OCI-LY3 (cell line): ENCODE data around the gene SH3BGRL.

ENCODE experiments used
- H2AFZ ChIP-seq: fragments of 200-600, 300-600 bp; shearing (Covaris generic); 2 replicates; pipeline ENCODE4 v1.6.0; 2014; ENCODE audit warnings: antibody characterized with exemption, low read depth, low read length
- H3K27ac ChIP-seq: fragments of 200-600, 300-600 bp; sonication (generic); 2 replicates; pipeline ENCODE4 v1.5.1; 2014; ENCODE audit warnings: mild to moderate bottlenecking, low read length, moderate library complexity, mixed read lengths
- H3K27me3 ChIP-seq: fragments of 200-600, 300-600 bp; sonication (generic); 2 replicates; pipeline ENCODE4 v1.6.1; 2014; ENCODE audit warnings: low read depth, low read length, mixed read lengths
- H3K36me3 ChIP-seq: fragments of 200-600, 300-600 bp; sonication (generic); replicated peaks from 2 replicates; pipeline ENCODE3; 2014; ENCODE audit warnings: low read depth, low read length, mixed read lengths
- H3K4me1 ChIP-seq: fragments of 300-600, 200-600 bp; sonication (generic); 2 replicates; pipeline ENCODE4 v1.6.1; 2014; ENCODE audit warnings: low read length, mixed read lengths
- H3K4me2 ChIP-seq: fragments of 200-600, 300-600 bp; sonication (generic); 2 replicates; pipeline ENCODE4 v1.6.1; 2014; ENCODE audit warnings: low read length, mixed read lengths
- H3K4me3 ChIP-seq: fragments of 300-600, 200-600 bp; sonication (generic); 2 replicates; pipeline ENCODE4 v1.5.1; 2014; ENCODE audit warnings: antibody characterized with exemption, mild to moderate bottlenecking, low read length, moderate library complexity
- H3K79me2 ChIP-seq: fragments of 300-600, 200-600 bp; shearing (Covaris generic); 2 replicates; pipeline ENCODE4 v1.6.1; 2014; ENCODE audit warnings: mild to moderate bottlenecking, low read length, mixed read lengths
- H3K9ac ChIP-seq: fragments of 300-600, 200-600 bp; shearing (Covaris generic); 2 replicates; pipeline ENCODE4 v1.6.0; 2014; ENCODE audit warnings: mild to moderate bottlenecking, low read length, moderate library complexity
- H3K9me3 ChIP-seq: fragments of 200-600, 300-600 bp; shearing (Covaris generic); 2 replicates; pipeline ENCODE4 v1.6.1; 2014; ENCODE audit warnings: low read length, mixed read lengths; ENCODE audit not compliant: insufficient read depth
- H4K20me1 ChIP-seq: fragments of 200-600, 300-600 bp; sonication (generic); 2 replicates; pipeline ENCODE4 v1.6.1; 2016; ENCODE audit warnings: low read length, mixed read lengths; ENCODE audit not compliant: insufficient read depth
- CTCF ChIP-seq: fragments of 200-600, 300-600 bp; sonication (generic); IDR thresholded peaks from 2 replicates; pipeline ENCODE4 v1.5.1; 2014; ENCODE audit warnings: antibody characterized with exemption, low read length, low read depth
- EZH2phosphoT487 ChIP-seq: fragments of 200-600 bp; shearing (Covaris generic); IDR thresholded peaks from 2 replicates; pipeline ENCODE4 v1.6.1; 2018; ENCODE audit warnings: antibody characterized with exemption, mixed run types, low read depth

SH3BGRL gene

DNA sequence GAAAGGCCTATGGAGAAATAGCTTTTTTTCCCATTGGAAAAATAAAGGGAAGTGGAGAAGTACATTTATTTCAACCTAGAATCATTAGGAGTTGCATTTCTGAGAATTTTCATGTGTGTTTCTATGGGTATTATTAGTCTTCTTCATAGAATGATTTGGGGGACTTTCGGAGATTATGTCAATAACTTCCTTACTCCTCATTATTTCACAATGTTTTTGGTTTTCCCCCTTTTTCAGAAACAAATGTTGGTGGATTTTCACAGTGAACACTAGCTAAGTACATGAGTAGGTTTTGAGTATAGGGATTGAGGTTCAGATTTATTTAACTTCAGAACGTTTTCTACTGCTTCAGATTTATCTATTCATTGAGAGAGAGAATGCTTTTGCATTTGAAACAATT is 54.0 kb downstream of the SH3BGRL start:
- Histone ChIP-seq H3K9me3 (no peaks in the 10 kb centered on the region), H2AFZ (no peak overlapping the region)

GRCh38 chrX:81257817-81258216 is 55.9 kb downstream of the SH3BGRL start:
- Histone ChIP-seq H3K4me2 (no peak overlapping the region), H3K27me3 (no peaks in the 10 kb centered on the region), H3K36me3 (no peaks in the 10 kb centered on the region), H3K79me2 (no peaks in the 10 kb centered on the region), H3K9me3 (no peaks in the 10 kb centered on the region), H2AFZ (no peak overlapping the region), H3K27ac (no peak overlapping the region), H3K9ac (no peak overlapping the region), H3K4me3 (no peak overlapping the region), H4K20me1 (peaks cover 11% of the 10 kb centered on the region), H3K4me1 (no peaks in the 10 kb centered on the region)
- TF ChIP-seq CTCF (no peak), EZH2phosphoT487 (no peak)

More for the DNA sequence above, 54.0 kb downstream of the SH3BGRL start:
- no peaks in the 10 kb centered on the region for H3K79me2 ChIP-seq
- no peaks in the 10 kb centered on the region for H3K4me1 ChIP-seq
- no peak overlapping the region for H3K27ac ChIP-seq
- H3K36me3 ChIP-seq, result no peaks in the 10 kb centered on the region
- no peak overlapping the region for H3K4me2 ChIP-seq
- H3K27me3 ChIP-seq, result no peaks in the 10 kb centered on the region
- TF ChIP-seq CTCF (no peak), EZH2phosphoT487 (no peak)
- peaks cover 11% of the 10 kb centered on the region for H4K20me1 ChIP-seq
- H3K4me3 ChIP-seq, result no peak overlapping the region
- H3K9ac ChIP-seq, result no peak overlapping the region

GRCh38 chrX:81259020-81259713 is 57.3 kb downstream of the SH3BGRL start:
- H3K27me3 ChIP-seq, result no peaks in the 10 kb centered on the region
- no peak overlapping the region for H2AFZ ChIP-seq
- H4K20me1 ChIP-seq, result peaks cover 15% of the 10 kb centered on the region
- no peaks in the 10 kb centered on the region for H3K9me3 ChIP-seq
- H3K4me3 ChIP-seq, result no peak overlapping the region
- H3K27ac ChIP-seq, result no peak overlapping the region
- H3K4me1 ChIP-seq, result no peaks in the 10 kb centered on the region
- TF ChIP-seq CTCF (no peak), EZH2phosphoT487 (no peak)
- H3K79me2 ChIP-seq, result no peaks in the 10 kb centered on the region
- no peak overlapping the region for H3K9ac ChIP-seq
- no peaks in the 10 kb centered on the region for H3K36me3 ChIP-seq
- no peak overlapping the region for H3K4me2 ChIP-seq

DNA sequence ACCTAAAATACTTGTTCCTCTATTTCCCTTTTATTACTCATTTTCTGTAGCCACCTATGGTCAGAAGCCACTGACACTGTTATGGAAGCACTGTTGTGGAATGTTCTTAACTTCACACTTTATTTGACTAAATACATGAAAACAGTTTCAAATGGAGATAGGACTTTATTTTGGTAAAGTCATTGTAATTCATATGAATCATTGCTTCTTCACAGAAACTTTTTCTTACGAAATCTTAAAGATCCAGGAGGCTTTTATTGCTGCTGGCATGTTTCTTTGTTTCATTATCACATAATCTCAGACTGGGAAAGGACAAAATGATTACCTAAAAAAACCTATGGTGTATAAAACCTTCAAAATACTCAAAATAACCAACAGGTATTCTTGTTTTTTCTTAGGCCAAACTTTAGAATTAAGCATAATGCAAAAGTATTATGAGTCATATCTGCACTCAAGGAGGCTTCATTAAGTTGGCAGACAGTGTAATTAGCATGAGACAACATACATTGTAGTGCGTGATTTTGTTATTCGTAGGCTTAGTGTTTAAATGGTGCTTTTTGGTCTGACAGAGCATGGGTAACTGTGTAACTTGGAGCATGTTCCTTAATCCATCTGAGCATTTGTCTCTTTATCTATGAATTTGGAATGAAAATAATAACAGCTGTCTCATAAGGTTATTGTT is 58.0 kb downstream of the SH3BGRL start:
- Histone ChIP-seq H3K4me2 (no peak overlapping the region), H3K36me3 (no peaks in the 10 kb centered on the region), H3K79me2 (no peaks in the 10 kb centered on the region), H3K27me3 (no peaks in the 10 kb centered on the region), H4K20me1 (peaks cover 15% of the 10 kb centered on the region), H3K4me3 (no peak overlapping the region), H3K27ac (no peak overlapping the region), H3K9me3 (no peaks in the 10 kb centered on the region), H3K4me1 (no peaks in the 10 kb centered on the region), H3K9ac (no peak overlapping the region), H2AFZ (no peak overlapping the region)
- TF ChIP-seq CTCF (no peak), EZH2phosphoT487 (no peak)
